GM23338 (cell line): ENCODE results near the gene DENND1B.

Source experiments
- CREB1 ChIP-seq: fragments of 250-450 bp; sonication (Bioruptor Pico); IDR thresholded peaks from 2 replicates; pipeline ENCODE4 v1.5.0; 2020; ENCODE audit warnings: low read depth, mild to moderate bottlenecking, moderate library complexity
- CTCF ChIP-seq, 2 experiments: fragments of 200-600 bp in 1 of 2; sonication (generic) in 1 of 2; conservative IDR thresholded peaks; 2 replicates each; pipeline versions ENCODE4 v1.5.1 to v1.6.1; 2016 to 2017; ENCODE audit warnings: antibody characterized with exemption in 2 of 2, low read depth in 2 of 2, mild to moderate bottlenecking in 2 of 2, moderate library complexity in 1 of 2
- EZH2 ChIP-seq: fragments of 200-600 bp; sonication (generic); IDR thresholded peaks from one replicate; pipeline ENCODE4 v1.8.0; 2017; ENCODE audit warnings: antibody characterized with exemption, mild to moderate bottlenecking, low read depth; ENCODE audit not compliant: unreplicated experiment
- EZH2phosphoT487 ChIP-seq: fragments of 200-600 bp; sonication (generic); IDR thresholded peaks from one replicate; pipeline ENCODE4 v1.8.1; 2018; ENCODE audit warnings: antibody characterized with exemption; ENCODE audit not compliant: unreplicated experiment
- JUNB ChIP-seq: IDR thresholded peaks from one replicate; pipeline ENCODE4 v1.6.1; 2016; ENCODE audit warnings: antibody characterized with exemption; ENCODE audit not compliant: unreplicated experiment
- POLR2AphosphoS5 ChIP-seq: IDR thresholded peaks from 2 replicates; pipeline ENCODE4 v1.6.1; 2016; ENCODE audit warnings: antibody characterized with exemption, low read depth
- REST ChIP-seq: IDR thresholded peaks from one replicate; pipeline ENCODE4 v1.6.1; 2018; ENCODE audit warnings: antibody characterized with exemption; ENCODE audit not compliant: unreplicated experiment
- ZNF114 ChIP-seq: fragments of 250-450 bp; sonication (Bioruptor Pico); IDR thresholded peaks from 2 replicates; pipeline ENCODE4 v1.5.0; 2020; ENCODE audit warnings: mild to moderate bottlenecking, moderate library complexity
- ZNF331 ChIP-seq: fragments of 250-450 bp; sonication (Bioruptor Pico); IDR thresholded peaks from 2 replicates; pipeline ENCODE4 v1.5.0; 2020; ENCODE audit warnings: low read depth, mild to moderate bottlenecking, moderate library complexity

- TF ChIP-seq CTCF (conservative IDR thresholded peaks at IDR 0.05; ENCODE audit: low read depth in 2 of 2) (no peak), EZH2 (no peak), ZNF331 (CRISPR knock-in tag) (no peak), POLR2AphosphoS5 (no peak), EZH2phosphoT487 (no peak), REST (no peak), ZNF114 (no peak), CREB1 (CRISPR knock-in tag) (no peak), JUNB (no peak)
Measured at GRCh38 chr1:197744979-197745378, 30.3 kb downstream of the DENND1B start.
